GM12878 (cell line): ENCODE data around the gene DISP3. TPM values are rescaled to one million over a fixed set of nuclear protein-coding genes. Genes with fewer than 3 reads are reported as not detected.

Experiments
- ATAC-seq: fragments of 200-7000 bp; cut with Tn5 transposase; 3 replicates; pipeline ENCODE4 v1.9.1; 2020; ENCODE audit warnings: mild to moderate bottlenecking, moderate library complexity
- BruUV-seq: library from RNA; stranded (reverse); fragments of 400-500 nt; replicated peaks from 2 replicates; lab custom pipeline; 2021; lab: Mats Ljungman, UMichigan
- CTCF ChIA-PET: fragments of 300-600 bp; sonication (Branson Sonifier 250); formaldehyde crosslinking; extraction: SDS; loops from one replicate; lab custom pipeline; 2021; ENCODE audit warnings: inconsistent platforms; lab: Yijun Ruan, JAX
- POLR2A ChIA-PET: fragments of 350-600 bp; formaldehyde crosslinking; extraction: SDS; loops from one replicate; lab custom pipeline; 2021; ENCODE audit warnings: inconsistent platforms; lab: Charles Lee
- RAD21 ChIA-PET: fragments of 300-600 bp; sonication (Branson Sonifier 250); formaldehyde crosslinking; loops from one replicate; lab custom pipeline; 2023; ENCODE audit warnings: antibody characterized with exemption; ENCODE audit not compliant: unreplicated experiment; lab: Charles Lee
- SMC1A ChIA-PET: fragments of 300-600 bp; sonication (Branson Sonifier 250); formaldehyde crosslinking; loops from one replicate; lab custom pipeline; 2023; ENCODE audit not compliant: unreplicated experiment, uncharacterized antibody; lab: Charles Lee
- DNase-seq: peaks from one replicate; pipeline ENCODE4 v3.0.0-alpha.2; 2011; ENCODE audit warnings: low read depth, low spot score
- FAIRE-seq: peaks from 3 replicates; lab custom pipeline; 2011; peaks lifted over from hg19 to GRCh38; lab: Jason Lieb, UNC
- H2AFZ ChIP-seq: 2 replicates; pipeline ENCODE4 v1.6.0; 2011; ENCODE audit warnings: low read depth, low read length, control low read depth; ENCODE audit not compliant: control insufficient read depth
- H3K27ac ChIP-seq: 2 replicates; pipeline ENCODE4 v1.5.1; 2011; ENCODE audit warnings: control low read depth; ENCODE audit not compliant: control insufficient read depth, insufficient read depth
- H3K27me3 ChIP-seq, 2 experiments: replicated peaks in 1 of 2; 2 replicates each; pipeline versions ENCODE4 v1.6.0 to v1.6.1; 2011; ENCODE audit warnings: low read length in 1 of 2; ENCODE audit not compliant: control insufficient read depth in 2 of 2, insufficient read depth in 2 of 2
- H3K36me3 ChIP-seq, 2 experiments: 2 replicates each; pipeline ENCODE4 v1.5.1; 2011; ENCODE audit warnings: low read length in 1 of 2; ENCODE audit not compliant: control insufficient read depth in 2 of 2, insufficient read depth in 2 of 2
- H3K4me1 ChIP-seq: 2 replicates; pipeline ENCODE4 v1.6.1; 2011; ENCODE audit warnings: mild to moderate bottlenecking, low read length, moderate library complexity, mixed read lengths; ENCODE audit not compliant: control insufficient read depth, insufficient read depth
- H3K4me2 ChIP-seq: 2 replicates; pipeline ENCODE4 v1.6.0; 2011; ENCODE audit warnings: control low read depth; ENCODE audit not compliant: control insufficient read depth, insufficient read depth
- H3K4me3 ChIP-seq: fragments of 200-600 bp; sonication (generic); 2 replicates; pipeline ENCODE4 v1.5.1; 2016
- H3K79me2 ChIP-seq: 2 replicates; pipeline ENCODE4 v1.6.0; 2011; ENCODE audit warnings: low read length; ENCODE audit not compliant: control insufficient read depth, insufficient read depth
- H3K9ac ChIP-seq: 2 replicates; pipeline ENCODE4 v1.8.0; 2011; ENCODE audit warnings: low read length, control low read depth, mixed read lengths; ENCODE audit not compliant: control insufficient read depth, insufficient read depth
- H3K9me3 ChIP-seq: replicated peaks from 3 replicates; pipeline ENCODE4 v1.5.1; 2011; ENCODE audit warnings: mild to moderate bottlenecking, low read length; ENCODE audit not compliant: control insufficient read depth, insufficient read depth
- H4K20me1 ChIP-seq: 2 replicates; pipeline ENCODE4 v1.6.0; 2011; ENCODE audit not compliant: control insufficient read depth, insufficient read depth
- BHLHE40 ChIP-seq, 2 experiments: fragments of 450-650 bp in 1 of 2; IDR thresholded peaks; 2 replicates each; pipeline ENCODE4 v1.6.1; 2011 to 2017; ENCODE audit warnings: low read depth in 2 of 2, borderline replicate concordance in 1 of 2, improper control_type of control experiment in 1 of 2, low read length in 1 of 2, mild to moderate bottlenecking in 1 of 2
- CEBPZ ChIP-seq: fragments of 150-350 bp; IDR thresholded peaks from 2 replicates; pipeline ENCODE4 v1.6.1; 2016; ENCODE audit warnings: low read depth, low read length
- EZH2 ChIP-seq: IDR thresholded peaks from 2 replicates; pipeline ENCODE4 v1.6.1; 2012; ENCODE audit warnings: low read depth, mild to moderate bottlenecking, control low read depth, inconsistent platforms, low read length, borderline replicate concordance; ENCODE audit not compliant: control insufficient read depth
- GATAD2B ChIP-seq: fragments of 450-650 bp; conservative IDR thresholded peaks from 2 replicates; pipeline ENCODE4 v1.6.1; 2017; ENCODE audit warnings: low read depth, mild to moderate bottlenecking, moderate library complexity
- HDGF ChIP-seq: fragments of 450-650 bp; IDR thresholded peaks from 2 replicates; pipeline ENCODE4 v1.6.1; 2016; ENCODE audit warnings: antibody characterized with exemption
- IKZF1 ChIP-seq: fragments of 450-650 bp; conservative IDR thresholded peaks from 2 replicates; pipeline ENCODE4 v1.6.1; 2017; ENCODE audit warnings: antibody characterized with exemption, mild to moderate bottlenecking
- IRF4 ChIP-seq: IDR thresholded peaks from 2 replicates; pipeline ENCODE4 v1.6.1; 2011; ENCODE audit warnings: low read depth, low read length
- NBN ChIP-seq: fragments of 450-650 bp; IDR thresholded peaks from 2 replicates; pipeline ENCODE4 v1.6.1; 2016
- PML ChIP-seq: IDR thresholded peaks from 2 replicates; pipeline ENCODE4 v1.6.1; 2012; ENCODE audit warnings: low read length, inconsistent platforms
- POLR2AphosphoS2 ChIP-seq: IDR thresholded peaks from 2 replicates; pipeline ENCODE4 v1.6.1; 2011; ENCODE audit warnings: low read depth, mild to moderate bottlenecking, low read length, improper control_type of control experiment, moderate library complexity
- PRDM15 ChIP-seq: fragments of 450-650 bp; formaldehyde crosslinking; IDR thresholded peaks from 2 replicates; pipeline ENCODE4 v1.4.0; 2020; ENCODE audit warnings: mild to moderate bottlenecking, moderate library complexity
- SMC3 ChIP-seq: IDR thresholded peaks from 2 replicates; pipeline ENCODE4 v1.6.1; 2011; ENCODE audit warnings: low read length, improper control_type of control experiment, borderline replicate concordance
- SUPT20H ChIP-seq: IDR thresholded peaks from 2 replicates; pipeline ENCODE4 v1.6.1; 2011; ENCODE audit warnings: low read depth, mild to moderate bottlenecking, low read length, moderate library complexity, borderline replicate concordance; ENCODE audit not compliant: control insufficient read depth
- USF2 ChIP-seq: IDR thresholded peaks from 2 replicates; pipeline ENCODE4 v1.6.1; 2011; ENCODE audit warnings: low read depth, low read length, improper control_type of control experiment, borderline replicate concordance
- WGBS: methylation state at CpG from one replicate; pipeline ENCODE4 v1.1.6; 2016; ENCODE audit warnings: low lambda C conversion rate; ENCODE audit not compliant: insufficient replicate concordance, insufficient coverage; ENCODE audit errors: missing lambda C conversion rate; 5-methylcytosine and 5-hydroxymethylcytosine counted together
- in situ Hi-C: fragments of 300-500 bp; cut with MboI; formaldehyde crosslinking; loops from 9 replicates; pipeline ENCODE4 v1.14.3; 2018; ENCODE audit warnings: mixed read lengths
- intact Hi-C: fragments of 100-400 bp; cut with micrococcal nuclease; formaldehyde crosslinking; loops from one replicate; pipeline ENCODE4 v1.14.2; 2022; ENCODE audit not compliant: unreplicated experiment
- polyA plus RNA-seq, 11 experiments: library from polyadenylated mRNA; depleted of rRNA in 4 of 11; unstranded in 6 of 11; stranded (reverse) in 5 of 11; fragments of >200 nt; fragmentation: Nextera tagmentation in 4 of 11; fragmentation: Illumina TruSeq in 1 of 11; extraction: Ambion mirVana in 4 of 11; extraction: Trizol in 1 of 11; gene quantifications; 1 replicate in 1 of 11; 2 replicates in 10 of 11; pipeline versions ENCODE4 v1.2.1 to v1.2.3, GENCODE V29; 2011 to 2016; ENCODE audit warnings: inconsistent platforms in 2 of 11, missing spikeins in 2 of 11, low read depth in 1 of 11
- total RNA-seq, 4 experiments: library from RNA; depleted of rRNA in 3 of 4; stranded (reverse); fragments of >200 nt in 3 of 4; fragmentation: Illumina TruSeq in 1 of 4; extraction: Trizol in 1 of 4; gene quantifications; 2 replicates each; pipeline versions ENCODE4 v1.2.1 to v1.2.3, GENCODE V29; 2013 to 2021

DISP3 gene
- total and polyA plus RNA-seq, 10 of the 15 experiments (the other 5 are each of a cell fraction or from before 2014, with no cell fraction given) = under 0.01 to 0.18 (median 0.09) TPM; not detected in 2

GRCh38 chr1:11507309-11507708 is 28.4 kb downstream of the DISP3 start:
- no peak overlapping the region for H2AFZ ChIP-seq
- SMC1A ChIA-PET = no interaction called here
- in situ Hi-C loops (no loop called here), intact Hi-C loops (no loop called here)
- H3K9ac ChIP-seq = no peak overlapping the region
- H4K20me1 ChIP-seq = no peaks in the 10 kb centered on the region
- no peak for DNase-seq
- RAD21 ChIA-PET = no interaction called here
- peaks cover 5% of the 10 kb centered on the region; the same call in 2 of the 3 replicates for H3K9me3 ChIP-seq
- H3K79me2 ChIP-seq = no peaks in the 10 kb centered on the region
- 0% methylated on average over 2 of the region's 2 CpGs for WGBS
- POLR2A ChIA-PET = interaction anchor here (0.7 kb wide), 1 partner anchor 52 kb away, joined by 3 read pairs; no protein-coding TSS in a partner anchor
- H3K27me3 ChIP-seq = no peaks in the 10 kb centered on the region
- H3K4me3 ChIP-seq = no peak overlapping the region
- no TSS peak for BruUV-seq
- no peak for FAIRE-seq
- H3K36me3 ChIP-seq = no peaks in the 10 kb centered on the region
- no peak for ATAC-seq
- no peaks in the 10 kb centered on the region for H3K4me1 ChIP-seq
- no peak overlapping the region for H3K4me2 ChIP-seq
- H3K27ac ChIP-seq = no peak overlapping the region
- CTCF ChIA-PET = no interaction called here
- no peak for TF ChIP-seq PML
- no peak for TF ChIP-seq BHLHE40 (IDR thresholded peaks at IDR 0.05; ENCODE audit: borderline replicate concordance in 1 of 2, low read depth in 2 of 2, low read length in 1 of 2)
- TF ChIP-seq GATAD2B = no peak
- no peak for TF ChIP-seq NBN
- TF ChIP-seq HDGF = no peak
- no peak for TF ChIP-seq IRF4
- TF ChIP-seq CEBPZ = no peak
- TF ChIP-seq SUPT20H = no peak
- TF ChIP-seq POLR2AphosphoS2 = no peak
- TF ChIP-seq PRDM15 (CRISPR knock-in tag) = no peak
- no peak for TF ChIP-seq USF2
- TF ChIP-seq EZH2 = no peak
- TF ChIP-seq IKZF1 = no peak
- TF ChIP-seq SMC3 = no peak
